RWPE1 (cell line): Measurements from ENCODE around the gene SLC12A9.
A peak's percentile ranks its signal among the peaks of the same experiment; 100 is the strongest.

Experiments used
- CTCF ChIA-PET: fragments of 350-600 bp; sonication (Branson Sonifier 250); formaldehyde crosslinking; extraction: SDS; loops from one replicate; lab custom pipeline; 2021; lab: Yijun Ruan, JAX
- POLR2A ChIA-PET: fragments of 400-600 bp; formaldehyde crosslinking; extraction: SDS; loops from one replicate; lab custom pipeline; 2020; ENCODE audit warnings: antibody characterized with exemption; ENCODE audit not compliant: low non-redundant PET; lab: Yijun Ruan, JAX
- DNase-seq: peaks from one replicate; pipeline ENCODE4 v3.0.0; 2012; ENCODE audit warnings: low spot score
- H3K27ac ChIP-seq: fragments of 450-650 bp; 2 replicates; pipeline ENCODE4 v1.5.1; 2017
- CTCF ChIP-seq: fragments of 450-650 bp; conservative IDR thresholded peaks from 2 replicates; pipeline ENCODE4 v1.5.1; 2017; ENCODE audit warnings: low read depth, mild to moderate bottlenecking

SLC12A9 gene

DNA sequence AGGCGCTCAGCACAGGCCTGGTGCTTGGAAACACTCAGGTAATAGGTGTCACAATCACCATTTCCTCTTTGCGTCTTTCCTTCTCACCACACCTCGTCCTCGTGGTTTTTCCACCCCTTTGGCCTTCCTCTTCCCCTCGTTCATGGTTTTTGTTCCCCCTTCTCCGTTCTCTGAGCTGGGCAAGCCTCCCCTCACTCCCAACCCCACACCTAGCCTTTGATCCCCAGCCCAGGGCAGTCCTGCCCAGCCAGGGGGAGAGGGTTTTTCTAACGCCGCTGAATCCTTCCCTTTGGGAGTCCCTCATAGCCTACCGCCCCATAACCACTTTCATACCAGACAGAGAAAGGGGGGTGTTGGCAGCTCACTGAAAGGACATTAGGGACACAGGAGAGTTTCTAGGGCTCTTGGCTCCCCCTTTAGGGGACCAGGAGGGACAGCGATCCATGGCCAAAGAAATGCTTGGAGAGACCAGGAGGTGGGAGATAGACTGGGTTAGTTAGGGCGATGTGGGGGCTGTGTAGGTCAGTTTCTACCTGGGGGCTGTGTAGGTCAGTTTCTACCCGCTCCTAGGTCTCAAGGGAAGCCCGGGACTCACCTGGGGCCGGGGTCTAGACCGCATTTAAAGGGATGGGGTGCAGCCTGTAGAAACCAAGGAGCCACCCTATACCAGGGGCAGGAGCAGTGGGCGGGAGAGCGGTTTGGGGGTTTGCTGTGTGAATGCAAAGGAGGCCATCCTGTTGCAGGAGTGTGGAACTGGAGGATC lies 26.6 kb upstream of the SLC12A9 start:
- H3K27ac ChIP-seq = peak overlapping the region; percentile 92
- DNase-seq = peak; percentile 27
- ChIA-PET CTCF (interaction anchor here (0.5 to 2.3 kb wide), 4 partner anchors 23 to 859 kb away, joined by 3 to 7 read pairs (median 5); no protein-coding TSS in a partner anchor), POLR2A (no interaction called here)
- TF ChIP-seq CTCF = peak; percentile 51; the same call in 1 of the 2 replicates

DNA sequence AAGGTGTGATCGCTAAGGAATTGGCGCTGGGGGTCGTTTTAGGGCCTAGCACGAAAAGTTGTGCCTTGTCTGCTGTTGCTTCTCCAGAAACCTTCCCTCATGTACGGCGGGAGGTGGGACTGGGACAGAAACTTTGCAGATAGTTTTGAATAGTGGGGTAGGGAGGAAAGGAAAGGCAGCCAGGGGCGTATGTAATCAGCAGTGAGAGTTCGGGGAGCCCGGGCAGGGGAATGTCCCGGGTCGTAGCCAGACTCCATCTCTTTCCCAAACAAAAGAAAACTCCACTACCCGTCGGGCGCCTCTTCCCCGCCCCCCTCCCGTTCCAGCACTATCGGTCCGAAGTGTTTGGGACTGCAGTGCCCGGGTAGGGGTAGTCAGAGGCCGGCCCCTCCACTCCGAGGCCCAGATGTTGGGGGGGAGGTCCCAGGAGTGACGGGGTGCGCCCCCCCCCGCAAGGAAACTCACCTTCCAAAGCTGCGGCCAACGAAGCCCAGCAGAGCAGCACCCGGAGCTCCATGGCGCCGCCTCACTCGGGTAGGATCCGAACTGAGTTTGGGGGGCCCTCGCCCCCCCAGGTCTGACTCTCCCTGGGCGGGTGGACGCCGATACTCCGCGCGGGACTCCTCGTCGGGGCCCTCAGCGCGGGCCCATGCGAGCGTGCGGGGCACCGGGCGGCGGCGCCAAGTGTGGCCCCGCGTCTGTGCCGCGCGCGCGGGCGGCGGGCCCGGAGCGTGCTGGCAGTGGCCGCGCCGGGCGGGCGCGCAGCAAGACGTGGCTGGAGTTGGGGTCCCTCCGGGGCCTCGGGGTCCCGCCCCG lies 25.8 kb upstream of the SLC12A9 start:
- DNase-seq = no peak
- peak overlapping the region; percentile 92 for H3K27ac ChIP-seq
- CTCF ChIA-PET = interaction anchor here (0.5 to 2.3 kb wide), 8 partner anchors 20 to 165 kb away, joined by 3 to 12 read pairs (median 3); partner anchors contain the start of genes EPO and POP7
- POLR2A ChIA-PET = interaction anchor here (0.6 kb wide), 1 partner anchor 24 kb away, joined by 3 read pairs; no protein-coding TSS in a partner anchor
- TF ChIP-seq CTCF = no peak

DNA sequence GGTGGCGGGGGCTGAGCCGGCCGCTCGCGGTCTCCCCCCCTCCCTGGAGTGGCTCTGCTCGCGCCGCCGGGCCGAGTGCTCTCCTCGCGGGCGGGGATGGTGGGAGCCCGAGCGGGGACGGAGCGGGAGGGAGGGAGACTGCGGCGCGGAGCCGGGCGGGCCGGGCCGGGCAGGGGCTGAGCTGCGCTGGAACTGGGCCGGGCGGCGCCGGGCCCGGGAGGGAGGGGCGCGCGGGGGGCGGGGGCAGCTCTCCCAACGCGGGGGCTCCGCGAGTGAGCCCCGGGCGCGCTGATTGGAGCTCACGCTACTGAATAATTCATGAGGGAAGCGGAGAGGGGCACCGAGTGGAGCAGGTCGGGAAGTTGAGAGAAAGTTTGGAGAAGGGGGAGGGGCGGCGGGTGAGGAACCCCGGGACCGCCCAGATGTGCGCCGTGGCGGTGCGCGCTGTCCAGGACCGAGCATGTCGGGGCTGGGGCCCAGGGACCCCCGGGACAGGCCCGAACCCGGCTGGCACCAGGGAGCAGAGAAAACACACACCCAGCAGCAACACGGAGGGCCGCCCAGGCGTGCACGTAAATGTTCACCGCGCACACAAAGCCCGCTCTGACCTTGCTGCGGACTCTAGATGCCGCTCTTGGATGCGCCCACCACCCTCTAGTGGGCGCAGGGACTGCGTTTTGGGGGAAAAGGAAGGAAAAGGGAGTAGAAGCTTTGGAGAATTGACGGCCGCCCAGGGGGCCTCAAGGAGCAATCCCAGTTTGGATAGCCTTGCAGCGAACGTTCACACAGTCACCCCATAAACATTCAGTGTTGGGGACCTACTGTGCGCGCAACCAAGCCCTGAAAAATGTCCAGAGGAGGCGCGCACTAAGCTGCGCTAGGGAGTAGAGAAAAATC lies 24.9 kb upstream of the SLC12A9 start, which contains the start of gene EPHB4:
EPHB4 (minus strand) TSS at position 194 of the 897 bp plus-strand sequence. CDS start 493 bp downstream, outside the sequence.
- H3K27ac ChIP-seq = peak within 1 kb of the TSS; percentile 92
- POLR2A ChIA-PET = interaction anchor here (0.6 to 0.7 kb wide), 2 partner anchors 25 to 26 kb away, joined by 3 to 14 read pairs; no protein-coding TSS in a partner anchor
- peak; percentile 65 for TF ChIP-seq CTCF
- peak; percentile 59 for DNase-seq
- CTCF ChIA-PET = interaction anchor here (0.6 to 2.3 kb wide), 6 partner anchors 21 to 108 kb away, joined by 3 to 12 read pairs (median 3); partner anchors contain the start of gene EPO

GRCh38 chr7:100829150-100829716 lies 23.3 kb upstream of the SLC12A9 start:
- CTCF ChIA-PET = interaction anchor here (0.6 kb wide), 2 partner anchors 23 to 53 kb away, joined by 3 to 4 read pairs; partner anchors contain the start of gene SLC12A9
- POLR2A ChIA-PET = no interaction called here
- peak overlapping the region; percentile 92 for H3K27ac ChIP-seq
- DNase-seq = no peak
- TF ChIP-seq CTCF = no peak

- POLR2A ChIA-PET = no interaction called here
- H3K27ac ChIP-seq = peak overlapping the region; percentile 92; the same call in 1 of the 2 replicates
Measured at GRCh38 chr7:100830396-100830795, 22.1 kb upstream of the SLC12A9 start.

More at GRCh38 chr7:100830396-100830795, 22.1 kb upstream of the SLC12A9 start:
- TF ChIP-seq CTCF = no peak
- no peak for DNase-seq
- CTCF ChIA-PET = no interaction called here
